ENCODE measurements around the gene GPR3.
A peak's percentile ranks its signal among the peaks of the same experiment; 100 is the strongest.
"Not testable (repeated sequence)": the region's sequence is repeated elsewhere in the genome, so short reads cannot be mapped to it uniquely, and the experiment has no call there.

The GPR3 gene

GRCh38 chr1:27383039-27383605 lies 9.3 kb upstream of the GPR3 start, which contains the start of gene CD164L2:
Gene CD164L2 (minus strand): TSS chr1:27383333. CDS start chr1:27383239, 94 bp downstream.
- no peaks in the 10 kb centered on the region for H3K9me3 Mint-ChIP-seq
- peak; percentile 38 for ATAC-seq
- no peak within 1 kb of the TSS for H3K4me3 Mint-ChIP-seq
- H3K27ac Mint-ChIP-seq, result peak within 1 kb of the TSS; percentile 5
- H3K4me1 Mint-ChIP-seq, result no peaks in the 10 kb centered on the region
- H3K36me3 Mint-ChIP-seq, result no peaks in the 10 kb centered on the region
- DNase-seq (ENCODE audit: low spot score in 2 of 2), result no peak

DNA sequence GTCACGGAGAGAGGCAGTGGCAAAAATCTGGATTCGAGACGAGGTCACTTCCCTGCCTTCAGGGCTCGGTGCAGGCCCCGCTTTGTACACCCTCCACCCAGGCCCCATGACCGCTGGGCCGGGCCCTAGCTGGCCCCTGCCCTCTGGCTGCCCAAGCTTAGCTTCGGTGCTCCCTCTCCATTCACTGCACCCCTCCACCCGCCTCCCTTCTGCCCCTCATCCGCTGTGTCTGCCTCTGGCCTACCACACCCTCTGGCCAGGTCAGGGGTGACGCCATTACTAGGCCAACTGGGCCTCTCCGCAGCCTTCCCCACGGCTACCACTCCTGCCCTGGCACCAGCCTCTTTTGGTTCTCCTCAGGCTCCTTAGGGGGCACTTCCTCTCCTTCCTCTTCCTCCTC lies 8.8 kb upstream of the GPR3 start:
- no peak for DNase-seq (ENCODE audit: low spot score in 2 of 2)
- Mint-ChIP-seq H3K4me1 (peaks cover 4% of the 10 kb centered on the region), H3K4me3 (no peak overlapping the region), H3K36me3 (no peaks in the 10 kb centered on the region), H3K27ac (no peak overlapping the region), H3K9me3 (no peaks in the 10 kb centered on the region)
- ATAC-seq, result no peak

- not testable (repeated sequence) for H3K4me3 Mint-ChIP-seq; ATAC-seq; H3K36me3 Mint-ChIP-seq; H3K9me3 Mint-ChIP-seq; H3K4me1 Mint-ChIP-seq; DNase-seq (ENCODE audit: low spot score in 2 of 2); H3K27ac Mint-ChIP-seq
Observed at GRCh38 chr1:27384797-27385196, 7.6 kb upstream of the GPR3 start.

GRCh38 chr1:27388337-27389005 lies 4.0 kb upstream of the GPR3 start:
- no peaks in the 10 kb centered on the region for H3K9me3 Mint-ChIP-seq
- ATAC-seq (no peak), DNase-seq (ENCODE audit: low spot score in 2 of 2) (peak; percentile 66 to 86)
- no peak overlapping the region for H3K27ac Mint-ChIP-seq
- peaks cover 22% of the 10 kb centered on the region for H3K4me1 Mint-ChIP-seq
- H3K4me3 Mint-ChIP-seq, result no peak overlapping the region
- peaks cover 9% of the 10 kb centered on the region for H3K36me3 Mint-ChIP-seq

- Mint-ChIP-seq H3K9me3 (no peaks in the 10 kb centered on the region), H3K36me3 (peaks cover 22% of the 10 kb centered on the region), H3K4me3 (peak overlapping the region; percentile 93), H3K4me1 (peaks cover 29% of the 10 kb centered on the region), H3K27ac (peak overlapping the region; percentile 91)
- no peak for ATAC-seq
- no peak for DNase-seq (ENCODE audit: low spot score in 2 of 2)
Observed at GRCh38 chr1:27391511-27392095, 819 bp upstream of the GPR3 start.

DNA sequence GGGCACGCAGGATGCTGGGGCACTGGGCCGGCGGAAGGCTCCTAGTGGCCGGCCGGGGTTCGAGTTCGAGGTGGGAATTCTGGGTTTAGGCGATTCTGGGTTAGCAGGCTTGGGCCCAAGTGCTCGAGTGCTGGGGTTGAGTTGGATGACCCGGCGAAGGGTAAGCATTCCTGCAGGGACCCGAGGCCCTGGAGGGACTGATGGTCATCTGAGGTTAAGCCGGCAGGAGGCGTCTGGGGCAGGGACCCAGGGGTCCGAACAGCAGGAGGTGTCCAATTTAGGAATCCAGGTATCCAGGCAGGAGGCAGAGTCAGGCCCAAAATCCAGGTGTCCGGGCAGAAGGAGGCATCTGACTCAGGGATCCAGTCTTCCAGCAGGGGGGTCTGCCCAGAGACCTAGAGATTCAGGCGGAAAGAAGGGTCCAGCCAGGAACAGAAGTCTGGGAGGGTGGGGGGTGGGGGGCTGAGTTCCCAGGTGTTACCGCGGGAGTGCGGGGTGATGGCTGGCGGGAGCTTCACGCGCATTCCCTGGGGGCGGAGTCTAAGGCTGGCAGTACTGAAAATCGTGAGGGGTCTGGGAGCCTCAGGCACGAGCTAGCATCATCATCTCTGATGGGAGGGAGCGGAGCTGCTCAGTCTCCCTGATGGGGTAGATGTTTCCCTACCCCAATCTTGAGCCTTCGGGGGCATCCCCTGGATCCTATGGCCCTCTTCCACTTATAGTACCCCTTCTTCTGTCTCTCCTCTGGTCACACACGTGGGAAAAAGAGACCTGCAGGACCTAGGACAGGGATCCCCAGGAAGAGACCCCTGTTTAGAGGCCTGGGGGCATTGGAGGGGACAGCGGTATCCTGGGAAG lies 585 bp downstream of the GPR3 start:
- H3K4me1 Mint-ChIP-seq, result peaks cover 29% of the 10 kb centered on the region
- H3K27ac Mint-ChIP-seq, result peak overlapping the region; percentile 91

GRCh38 chr1:27393641-27394281 lies 1.3 kb downstream of the GPR3 start:
- no peak for DNase-seq (ENCODE audit: low spot score in 2 of 2)
- Mint-ChIP-seq H3K36me3 (peaks cover 43% of the 10 kb centered on the region), H3K9me3 (no peaks in the 10 kb centered on the region), H3K4me1 (peaks cover 24% of the 10 kb centered on the region), H3K4me3 (peak overlapping the region; percentile 93), H3K27ac (peak overlapping the region; percentile 41)
- ATAC-seq, result no peak

More for the DNA sequence above, 585 bp downstream of the GPR3 start:
- H3K36me3 Mint-ChIP-seq, result peaks cover 35% of the 10 kb centered on the region
- ATAC-seq, result no peak
- DNase-seq (ENCODE audit: low spot score in 2 of 2), result no peak
- no peaks in the 10 kb centered on the region for H3K9me3 Mint-ChIP-seq
- peak overlapping the region; percentile 93 for H3K4me3 Mint-ChIP-seq

- ATAC-seq, result no peak
- Mint-ChIP-seq H3K36me3 (peaks cover 47% of the 10 kb centered on the region), H3K27ac (peak overlapping the region; percentile 41), H3K9me3 (no peaks in the 10 kb centered on the region), H3K4me3 (peak overlapping the region; percentile 93), H3K4me1 (peaks cover 26% of the 10 kb centered on the region)
- no peak for DNase-seq (ENCODE audit: low spot score in 2 of 2)
Observed at GRCh38 chr1:27394282-27394658, 1.8 kb downstream of the GPR3 start.

DNA sequence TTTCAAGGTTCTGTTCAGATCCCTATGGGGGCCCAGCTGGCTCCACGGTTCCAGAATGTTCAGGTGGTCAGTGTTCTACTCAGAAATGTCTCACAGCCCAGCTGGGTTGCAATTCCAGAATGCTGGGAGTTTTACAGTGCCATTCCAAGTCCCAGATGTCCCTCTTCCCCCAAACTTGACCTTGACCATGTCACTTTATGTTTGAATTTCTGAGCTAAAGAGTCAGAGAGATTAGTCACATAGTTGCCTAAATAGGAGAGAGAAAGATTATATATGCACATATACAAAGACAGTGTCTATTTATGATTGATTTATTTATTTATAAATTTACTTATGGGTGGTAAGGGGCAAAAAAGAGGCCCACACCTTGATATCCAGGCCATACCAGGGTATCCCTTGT lies 2.5 kb downstream of the GPR3 start:
- H3K4me3 Mint-ChIP-seq, result peak overlapping the region; percentile 93
- H3K9me3 Mint-ChIP-seq, result no peaks in the 10 kb centered on the region
- ATAC-seq, result no peak
- no peak for DNase-seq (ENCODE audit: low spot score in 2 of 2)
- H3K36me3 Mint-ChIP-seq, result peaks cover 51% of the 10 kb centered on the region
- peaks cover 29% of the 10 kb centered on the region for H3K4me1 Mint-ChIP-seq
- H3K27ac Mint-ChIP-seq, result peak overlapping the region; percentile 41

DNA sequence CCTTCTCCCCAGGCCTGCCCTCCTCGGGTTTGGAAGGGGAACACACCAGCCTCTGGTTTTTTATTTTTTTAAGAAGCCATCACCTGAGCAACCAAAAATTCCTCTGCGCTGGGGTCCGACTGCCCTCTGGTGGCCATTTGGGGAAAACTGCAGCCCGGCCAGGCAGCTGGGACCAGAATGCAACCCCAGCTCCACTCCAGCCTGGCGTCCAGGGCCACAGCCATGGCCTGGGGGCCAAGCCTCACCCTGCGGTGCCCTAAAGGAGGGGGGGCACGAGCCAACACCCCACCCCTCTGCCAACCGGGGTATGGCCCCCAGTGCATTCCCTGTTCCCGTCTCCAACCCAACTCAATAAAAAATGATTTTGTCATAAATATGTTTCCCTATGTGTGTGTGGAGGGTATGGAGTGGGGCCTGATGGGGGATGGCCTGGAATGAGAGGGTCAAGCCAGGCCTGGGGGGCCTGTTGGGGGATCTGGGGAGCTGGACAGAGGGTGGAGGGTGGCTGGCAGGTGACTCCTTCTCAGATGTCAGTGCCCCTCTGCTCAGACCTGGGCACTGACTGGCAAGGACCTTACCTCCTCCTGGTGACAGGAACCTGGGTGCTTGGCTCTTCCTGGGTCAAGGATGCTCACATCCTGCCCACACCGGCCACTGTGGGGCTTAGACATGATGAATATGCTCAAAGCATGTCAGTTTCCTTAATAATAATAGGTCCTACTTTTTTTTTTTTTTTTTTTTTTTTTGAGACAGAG lies 3.2 kb downstream of the GPR3 start:
- Mint-ChIP-seq H3K36me3 (peaks cover 56% of the 10 kb centered on the region), H3K4me1 (peaks cover 32% of the 10 kb centered on the region), H3K9me3 (no peaks in the 10 kb centered on the region), H3K4me3 (no peak overlapping the region), H3K27ac (peak overlapping the region; percentile 41)
- DNase-seq (ENCODE audit: low spot score in 2 of 2) (peak; percentile 78 to 89), ATAC-seq (peak; percentile 50)

GRCh38 chr1:27397110-27397509 lies 4.7 kb downstream of the GPR3 start:
- Mint-ChIP-seq H3K27ac (peak overlapping the region; percentile 63), H3K9me3 (no peaks in the 10 kb centered on the region), H3K4me3 (no peak overlapping the region), H3K36me3 (peaks cover 62% of the 10 kb centered on the region), H3K4me1 (peaks cover 26% of the 10 kb centered on the region)
- ATAC-seq (no peak), DNase-seq (ENCODE audit: low spot score in 2 of 2) (no peak)

DNA sequence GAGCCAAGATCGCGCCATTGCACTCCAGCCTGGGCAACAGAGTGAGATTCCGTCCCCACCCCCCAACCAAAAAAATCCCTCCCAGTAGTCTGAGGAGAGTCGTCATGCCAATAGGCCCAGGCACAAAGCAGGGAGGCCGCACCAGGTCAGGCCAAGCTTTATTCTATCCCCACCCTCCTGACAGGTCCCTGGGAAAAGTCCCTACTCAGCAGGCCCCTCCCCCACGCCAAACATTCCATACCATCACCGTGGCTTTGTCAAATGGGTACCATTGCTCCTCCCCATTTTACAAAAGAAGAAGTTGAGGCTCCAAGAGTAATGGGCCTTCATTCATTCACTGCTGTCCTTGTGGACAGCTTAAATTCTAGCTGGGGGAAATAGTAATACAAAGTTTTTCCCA lies 5.3 kb downstream of the GPR3 start:
- no peak for ATAC-seq
- Mint-ChIP-seq H3K9me3 (no peaks in the 10 kb centered on the region), H3K4me3 (no peak overlapping the region)

GRCh38 chr1:27398405-27399149 lies 6.2 kb downstream of the GPR3 start:
- Mint-ChIP-seq H3K4me1 (peaks cover 26% of the 10 kb centered on the region), H3K4me3 (no peak overlapping the region), H3K36me3 (peaks cover 67% of the 10 kb centered on the region), H3K9me3 (no peaks in the 10 kb centered on the region), H3K27ac (peak overlapping the region; percentile 80)
- ATAC-seq, result no peak
- DNase-seq (ENCODE audit: low spot score in 2 of 2), result no peak

More for the DNA sequence above, 5.3 kb downstream of the GPR3 start:
- Mint-ChIP-seq H3K36me3 (peaks cover 58% of the 10 kb centered on the region), H3K27ac (peak overlapping the region; percentile 63), H3K4me1 (peaks cover 20% of the 10 kb centered on the region)
- DNase-seq (ENCODE audit: low spot score in 2 of 2), result no peak
